K562 (cell line): ENCODE data around the gene PKLR. TPM values are rescaled to one million over a fixed set of nuclear protein-coding genes. Genes with fewer than 3 reads are reported as not detected.

ENCODE experiments used
- ARID1B ChIP-seq: fragments of 450-650 bp; IDR thresholded peaks from 2 replicates; pipeline ENCODE4 v1.6.1; 2016; ENCODE audit warnings: antibody characterized with exemption, mild to moderate bottlenecking, inconsistent platforms
- CC2D1A ChIP-seq: fragments of 450-650 bp; IDR thresholded peaks from 2 replicates; pipeline ENCODE4 v1.6.1; 2017; ENCODE audit warnings: mild to moderate bottlenecking
- FOXK2 ChIP-seq, 2 experiments: fragments of 450-650 bp; IDR thresholded peaks in 1 of 2; conservative IDR thresholded peaks in 1 of 2; 2 replicates each; pipeline ENCODE4 v1.6.1; 2016; ENCODE audit warnings: low read depth in 2 of 2, mild to moderate bottlenecking in 1 of 2
- HDAC1 ChIP-seq, 2 experiments: fragments of 450-650 bp; IDR thresholded peaks; 2 replicates each; pipeline ENCODE4 v1.6.1; 2016 to 2017; ENCODE audit warnings: inconsistent platforms in 1 of 2, mild to moderate bottlenecking in 1 of 2, moderate library complexity in 1 of 2
- HIVEP1 ChIP-seq: fragments of 250-450 bp; sonication (Bioruptor Pico); IDR thresholded peaks from 2 replicates; pipeline ENCODE4 v1.4.0; 2020; ENCODE audit warnings: mild to moderate bottlenecking
- KLF6 ChIP-seq: fragments of 250-450 bp; sonication (Bioruptor Pico); IDR thresholded peaks from 2 replicates; pipeline ENCODE4 v1.4.0; 2020; ENCODE audit warnings: mild to moderate bottlenecking, moderate library complexity, borderline replicate concordance
- SMC3 ChIP-seq: conservative IDR thresholded peaks from 2 replicates; pipeline ENCODE4 v1.6.1; 2011; ENCODE audit warnings: low read depth, low read length, improper control_type of control experiment; ENCODE audit not compliant: insufficient read depth
- ZBTB11 ChIP-seq, 3 experiments: fragments of 200-800 bp in 1 of 3; fragments of 250-450 bp in 1 of 3; fragments of 450-650 bp in 1 of 3; sonication (Bioruptor Pico) in 1 of 3; sonication (Bioruptor generic) in 1 of 3; formaldehyde crosslinking in 1 of 3; IDR thresholded peaks; 2 replicates each; pipeline versions ENCODE4 v1.6.1 to v1.8.0; 2016 to 2022; ENCODE audit warnings: mild to moderate bottlenecking in 2 of 3, missing genetic modification characterization in 2 of 3, missing compliant biosample characterization in 1 of 3, moderate library complexity in 1 of 3
- ZFPM2 ChIP-seq: fragments of 250-450 bp; sonication (Bioruptor Pico); IDR thresholded peaks from 2 replicates; pipeline ENCODE4 v1.5.1; 2022; ENCODE audit warnings: mild to moderate bottlenecking
- ZNF324 ChIP-seq: fragments of 250-450 bp; sonication (Bioruptor Pico); IDR thresholded peaks from 2 replicates; pipeline ENCODE4 v1.4.0; 2020; ENCODE audit warnings: mild to moderate bottlenecking
- polyA plus RNA-seq, 8 experiments: library from polyadenylated mRNA; depleted of rRNA in 4 of 8; stranded (reverse) in 5 of 8; unstranded in 3 of 8; fragments of >200 nt; fragmentation: Nextera tagmentation in 2 of 8; fragmentation: Illumina TruSeq in 1 of 8; extraction: Ambion mirVana in 2 of 8; extraction: Trizol in 1 of 8; gene quantifications; 2 replicates each; pipeline versions ENCODE4 v1.2.1 to v1.2.3, GENCODE V29; 2011 to 2014; ENCODE audit warnings: inconsistent platforms in 1 of 8, missing spikeins in 1 of 8
- total RNA-seq, 7 experiments: library from RNA; depleted of rRNA in 6 of 7; stranded (reverse); fragments of >200 nt in 6 of 7; fragmentation: Illumina TruSeq in 2 of 7; extraction: Trizol in 2 of 7; gene quantifications; 2 replicates each; pipeline versions ENCODE4 v1.2.1 to v1.2.3, GENCODE V29; 2011 to 2021; ENCODE audit warnings: low replicate concordance in 1 of 7
- TF ChIP-seq, protein P1 (sequence below): IDR thresholded peaks from 2 replicates; pipeline ENCODE4 v1.6.1; 2011; ENCODE audit warnings: borderline replicate concordance, low read depth, mild to moderate bottlenecking, moderate library complexity, low read length; ENCODE audit not compliant: insufficient read depth, poor library complexity, severe bottlenecking
- TF ChIP-seq, protein P2 (sequence below): fragments of 250-450 bp; sonication (Bioruptor Pico); IDR thresholded peaks from 2 replicates; pipeline ENCODE4 v1.5.0; 2021; ENCODE audit warnings: mild to moderate bottlenecking, borderline replicate concordance

PKLR gene
- total and polyA plus RNA-seq, 9 of the 15 experiments (the other 6 are each of a cell fraction or from before 2014, with no cell fraction given) = 10.7 to 78.4 (median 38.2) TPM

GRCh38 chr1:155250633-155251449 lies 50.4 kb downstream of the PKLR start (continued):
- TF ChIP-seq ZFPM2 = no peak
- 0 out of 4 replicates have a peak, but pooled peaks of 1 of the 2 experiments have one; percentile 38 for TF ChIP-seq HDAC1 (IDR thresholded peaks at IDR 0.05)
- no peak for TF ChIP-seq ZBTB11 (CRISPR knock-in tag; IDR thresholded peaks at IDR 0.05)
- TF ChIP-seq HIVEP1 (CRISPR knock-in tag) = no peak
- TF ChIP-seq, protein P1, sequence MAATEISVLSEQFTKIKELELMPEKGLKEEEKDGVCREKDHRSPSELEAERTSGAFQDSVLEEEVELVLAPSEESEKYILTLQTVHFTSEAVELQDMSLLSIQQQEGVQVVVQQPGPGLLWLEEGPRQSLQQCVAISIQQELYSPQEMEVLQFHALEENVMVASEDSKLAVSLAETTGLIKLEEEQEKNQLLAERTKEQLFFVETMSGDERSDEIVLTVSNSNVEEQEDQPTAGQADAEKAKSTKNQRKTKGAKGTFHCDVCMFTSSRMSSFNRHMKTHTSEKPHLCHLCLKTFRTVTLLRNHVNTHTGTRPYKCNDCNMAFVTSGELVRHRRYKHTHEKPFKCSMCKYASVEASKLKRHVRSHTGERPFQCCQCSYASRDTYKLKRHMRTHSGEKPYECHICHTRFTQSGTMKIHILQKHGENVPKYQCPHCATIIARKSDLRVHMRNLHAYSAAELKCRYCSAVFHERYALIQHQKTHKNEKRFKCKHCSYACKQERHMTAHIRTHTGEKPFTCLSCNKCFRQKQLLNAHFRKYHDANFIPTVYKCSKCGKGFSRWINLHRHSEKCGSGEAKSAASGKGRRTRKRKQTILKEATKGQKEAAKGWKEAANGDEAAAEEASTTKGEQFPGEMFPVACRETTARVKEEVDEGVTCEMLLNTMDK = peak; percentile 64
- TF ChIP-seq CC2D1A = peak; percentile 85
- TF ChIP-seq KLF6 (CRISPR knock-in tag) = no peak
- TF ChIP-seq FOXK2 (conservative IDR thresholded peaks at IDR 0.05 in 1 of 2, IDR thresholded peaks at IDR 0.05 in 1 of 2; ENCODE audit: low read depth in 2 of 2) = 0 out of 4 replicates have a peak, but pooled peaks of 1 of the 2 experiments have one; percentile 45
- peak; percentile 97 for TF ChIP-seq SMC3
- TF ChIP-seq ZNF324 (CRISPR knock-in tag) = no peak
- TF ChIP-seq, protein P2, sequence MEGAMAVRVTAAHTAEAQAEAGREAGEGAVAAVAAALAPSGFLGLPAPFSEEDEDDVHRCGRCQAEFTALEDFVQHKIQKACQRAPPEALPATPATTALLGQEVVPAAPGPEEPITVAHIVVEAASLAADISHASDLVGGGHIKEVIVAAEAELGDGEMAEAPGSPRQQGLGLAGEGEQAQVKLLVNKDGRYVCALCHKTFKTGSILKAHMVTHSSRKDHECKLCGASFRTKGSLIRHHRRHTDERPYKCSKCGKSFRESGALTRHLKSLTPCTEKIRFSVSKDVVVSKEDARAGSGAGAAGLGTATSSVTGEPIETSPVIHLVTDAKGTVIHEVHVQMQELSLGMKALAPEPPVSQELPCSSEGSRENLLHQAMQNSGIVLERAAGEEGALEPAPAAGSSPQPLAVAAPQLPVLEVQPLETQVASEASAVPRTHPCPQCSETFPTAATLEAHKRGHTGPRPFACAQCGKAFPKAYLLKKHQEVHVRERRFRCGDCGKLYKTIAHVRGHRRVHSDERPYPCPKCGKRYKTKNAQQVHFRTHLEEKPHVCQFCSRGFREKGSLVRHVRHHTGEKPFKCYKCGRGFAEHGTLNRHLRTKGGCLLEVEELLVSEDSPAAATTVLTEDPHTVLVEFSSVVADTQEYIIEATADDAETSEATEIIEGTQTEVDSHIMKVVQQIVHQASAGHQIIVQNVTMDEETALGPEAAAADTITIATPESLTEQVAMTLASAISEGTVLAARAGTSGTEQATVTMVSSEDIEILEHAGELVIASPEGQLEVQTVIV (CRISPR knock-in tag) = no peak
- peak; percentile 46; the same call in 1 of the 2 replicates for TF ChIP-seq ARID1B
